DOHH2 (cell line): ENCODE results near the gene MSMP.

Source experiments
- CTCF ChIP-seq: fragments of 200-600 bp; sonication (generic); IDR thresholded peaks from one replicate; pipeline ENCODE4 v1.5.1; 2014; ENCODE audit warnings: antibody characterized with exemption, mild to moderate bottlenecking, low read depth, low read length; ENCODE audit not compliant: poor library complexity, severe bottlenecking
- EZH2phosphoT487 ChIP-seq: fragments of 200-600 bp; sonication (generic); IDR thresholded peaks from 2 replicates; pipeline ENCODE4 v1.6.1; 2017; ENCODE audit warnings: borderline replicate concordance, mild to moderate bottlenecking, antibody characterized with exemption, low read length, moderate library complexity, mixed read lengths

GRCh38 chr9:35743880-35744518 is 10.1 kb downstream of the MSMP start:
- TF ChIP-seq CTCF: no peak
- no peak for TF ChIP-seq EZH2phosphoT487
